ENCODE data around the gene AACS. TPM values are rescaled to one million over a fixed set of nuclear protein-coding genes. Genes with fewer than 3 reads are reported as not detected.

AACS gene
- total and polyA plus RNA-seq, 10 donors, result 5.1 to 18.9 (median 11.4) TPM

GRCh38 chr12:125133616-125134015 lies 68.4 kb downstream of the AACS start:
- no peak overlapping the region for H3K4me3 ChIP-seq
- H3K36me3 ChIP-seq, result peaks cover 0 to 86% (median 18%) of the 10 kb centered on the region in 6 donors
- H3K27me3 ChIP-seq (replicated peaks in 1 of 7), result no peaks in the 10 kb centered on the region
- DNase-seq, result no peak
- 95 to 99% (median 96%) methylated on average over 9 to 12 of the region's 12 CpGs for WGBS, 5 donors
- TF ChIP-seq POLR2A (IDR thresholded peaks at IDR 0.05), result no peak
- TF ChIP-seq, protein P1, sequence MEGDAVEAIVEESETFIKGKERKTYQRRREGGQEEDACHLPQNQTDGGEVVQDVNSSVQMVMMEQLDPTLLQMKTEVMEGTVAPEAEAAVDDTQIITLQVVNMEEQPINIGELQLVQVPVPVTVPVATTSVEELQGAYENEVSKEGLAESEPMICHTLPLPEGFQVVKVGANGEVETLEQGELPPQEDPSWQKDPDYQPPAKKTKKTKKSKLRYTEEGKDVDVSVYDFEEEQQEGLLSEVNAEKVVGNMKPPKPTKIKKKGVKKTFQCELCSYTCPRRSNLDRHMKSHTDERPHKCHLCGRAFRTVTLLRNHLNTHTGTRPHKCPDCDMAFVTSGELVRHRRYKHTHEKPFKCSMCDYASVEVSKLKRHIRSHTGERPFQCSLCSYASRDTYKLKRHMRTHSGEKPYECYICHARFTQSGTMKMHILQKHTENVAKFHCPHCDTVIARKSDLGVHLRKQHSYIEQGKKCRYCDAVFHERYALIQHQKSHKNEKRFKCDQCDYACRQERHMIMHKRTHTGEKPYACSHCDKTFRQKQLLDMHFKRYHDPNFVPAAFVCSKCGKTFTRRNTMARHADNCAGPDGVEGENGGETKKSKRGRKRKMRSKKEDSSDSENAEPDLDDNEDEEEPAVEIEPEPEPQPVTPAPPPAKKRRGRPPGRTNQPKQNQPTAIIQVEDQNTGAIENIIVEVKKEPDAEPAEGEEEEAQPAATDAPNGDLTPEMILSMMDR (IDR thresholded peaks at IDR 0.05 in 8 of 11, conservative IDR thresholded peaks at IDR 0.05 in 3 of 11), result no peak
- TF ChIP-seq POLR2AphosphoS5 (IDR thresholded peaks at IDR 0.05), result no peak
- no peaks in the 10 kb centered on the region for H3K9me3 ChIP-seq
- no peaks in the 10 kb centered on the region for H3K4me1 ChIP-seq
- intact Hi-C loops (cut with DNase I; ENCODE audit: low total_unique reads), result no loop called here
- no peak overlapping the region for H3K27ac ChIP-seq

DNA sequence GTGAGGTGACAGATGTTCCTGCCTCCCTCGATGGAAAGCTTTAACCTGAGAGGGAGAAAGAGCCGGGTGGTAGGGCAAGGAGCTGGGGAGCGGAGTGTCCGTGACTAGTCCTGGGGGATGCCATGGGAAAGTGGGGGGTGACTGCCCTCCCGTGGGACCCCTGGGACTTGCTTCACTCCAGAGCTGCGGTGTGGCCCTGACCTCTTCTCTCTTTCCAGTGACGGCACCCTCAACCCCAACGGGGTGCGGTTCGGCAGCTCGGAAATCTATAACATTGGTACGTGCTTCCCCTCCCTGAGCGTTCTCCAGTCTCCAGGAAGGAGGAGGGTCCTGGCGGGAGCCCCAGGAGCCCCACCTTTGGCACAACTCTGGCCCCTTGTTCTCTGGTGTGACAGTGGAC lies 69.3 kb downstream of the AACS start:
- DNase-seq, result no peak
- TF ChIP-seq, protein P1 (IDR thresholded peaks at IDR 0.05 in 8 of 11, conservative IDR thresholded peaks at IDR 0.05 in 3 of 11), result no peak
- TF ChIP-seq POLR2A (IDR thresholded peaks at IDR 0.05) (no peak), POLR2AphosphoS5 (IDR thresholded peaks at IDR 0.05) (no peak)
- Histone ChIP-seq H3K4me3 (no peak overlapping the region), H3K36me3 (peaks cover 0 to 86% (median 16%) of the 10 kb centered on the region in 6 donors), H3K9me3 (no peaks in the 10 kb centered on the region), H3K27ac (no peak overlapping the region), H3K4me1 (no peaks in the 10 kb centered on the region), H3K27me3 (replicated peaks in 1 of 7) (no peaks in the 10 kb centered on the region)
- intact Hi-C loops (cut with DNase I; ENCODE audit: low total_unique reads), result no loop called here
- 89 to 96% (median 95%) methylated on average over 13 to 14 of the region's 14 CpGs for WGBS, 5 donors

DNA sequence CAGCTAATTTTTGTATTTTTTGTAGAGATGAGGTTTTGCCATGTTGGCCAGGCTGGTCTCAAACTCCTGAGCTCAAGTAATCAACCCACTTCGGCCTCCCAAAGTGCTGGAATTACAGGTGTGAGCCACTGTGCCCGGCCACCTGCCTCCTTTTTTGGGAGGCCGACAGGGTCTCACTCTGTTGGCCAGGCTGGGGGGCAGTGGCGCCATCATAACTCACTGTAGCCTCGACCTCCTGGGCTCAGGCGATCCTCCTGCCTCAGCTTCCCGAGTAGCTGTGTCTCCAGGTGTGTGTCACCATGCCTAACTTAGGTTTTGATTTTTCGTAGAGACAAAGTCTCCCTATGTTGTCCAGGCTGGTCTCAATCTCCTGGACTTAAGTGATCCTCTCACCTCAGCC lies 70.7 kb downstream of the AACS start:
- Histone ChIP-seq H3K9me3 (no peaks in the 10 kb centered on the region), H3K4me3 (no peak overlapping the region), H3K4me1 (no peaks in the 10 kb centered on the region), H3K27ac (no peak overlapping the region), H3K27me3 (replicated peaks in 1 of 7) (no peaks in the 10 kb centered on the region), H3K36me3 (peaks cover 0 to 72% (median 16%) of the 10 kb centered on the region in 6 donors)
- intact Hi-C loops (cut with DNase I; ENCODE audit: low total_unique reads), result no loop called here
- no peak for DNase-seq
- TF ChIP-seq, protein P1 (IDR thresholded peaks at IDR 0.05 in 8 of 11, conservative IDR thresholded peaks at IDR 0.05 in 3 of 11), result no peak
- TF ChIP-seq POLR2AphosphoS5 (IDR thresholded peaks at IDR 0.05) (no peak), POLR2A (IDR thresholded peaks at IDR 0.05) (no peak)
- 91 to 97% (median 95%) methylated on average over 8 of the region's 8 CpGs for WGBS, 5 donors

DNA sequence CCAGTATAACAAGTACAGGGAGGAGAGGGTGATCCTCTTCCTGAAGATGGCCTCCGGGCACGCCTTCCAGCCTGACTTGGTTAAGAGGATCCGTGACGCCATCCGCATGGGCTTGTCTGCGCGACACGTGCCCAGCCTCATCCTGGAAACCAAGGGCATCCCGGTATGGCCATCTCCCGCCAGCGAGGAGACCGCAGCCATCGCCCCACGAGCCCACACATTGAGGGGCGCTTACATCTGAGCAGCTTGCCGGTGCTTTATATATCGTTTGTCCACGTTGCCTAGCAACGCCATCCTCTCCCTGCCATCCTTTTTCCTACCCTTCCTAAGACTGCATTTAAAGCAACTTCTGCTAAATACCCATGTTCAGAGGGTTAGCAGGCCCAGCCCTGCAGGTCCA lies 71.5 kb downstream of the AACS start:
- no peaks in the 10 kb centered on the region for H3K4me1 ChIP-seq
- intact Hi-C loops (cut with DNase I; ENCODE audit: low total_unique reads), result no loop called here
- no peaks in the 10 kb centered on the region for H3K27me3 ChIP-seq (replicated peaks in 1 of 7)
- H3K36me3 ChIP-seq, result peaks cover 0 to 68% (median 16%) of the 10 kb centered on the region in 6 donors
- DNase-seq, result no peak
- WGBS, 5 donors, result 89 to 97% (median 95%) methylated on average over 17 to 19 of the region's 19 CpGs
- H3K4me3 ChIP-seq, result no peak overlapping the region
- no peaks in the 10 kb centered on the region for H3K9me3 ChIP-seq
- H3K27ac ChIP-seq, result no peak overlapping the region
- no peak for TF ChIP-seq POLR2AphosphoS5 (IDR thresholded peaks at IDR 0.05)
- TF ChIP-seq, protein P1 (IDR thresholded peaks at IDR 0.05 in 8 of 11, conservative IDR thresholded peaks at IDR 0.05 in 3 of 11), result no peak
- no peak for TF ChIP-seq POLR2A (IDR thresholded peaks at IDR 0.05)

Measured in spleen (tissue), 11 donors.